GM15510 (cell line): Measurements from ENCODE around the gene ACTL7B.

ENCODE experiments used
- POLR2A ChIP-seq: IDR thresholded peaks from 3 replicates; pipeline ENCODE4 v1.6.1; 2011; ENCODE audit warnings: borderline replicate concordance; ENCODE audit not compliant: insufficient read length; ENCODE audit errors: extremely low read depth

The ACTL7B gene

DNA sequence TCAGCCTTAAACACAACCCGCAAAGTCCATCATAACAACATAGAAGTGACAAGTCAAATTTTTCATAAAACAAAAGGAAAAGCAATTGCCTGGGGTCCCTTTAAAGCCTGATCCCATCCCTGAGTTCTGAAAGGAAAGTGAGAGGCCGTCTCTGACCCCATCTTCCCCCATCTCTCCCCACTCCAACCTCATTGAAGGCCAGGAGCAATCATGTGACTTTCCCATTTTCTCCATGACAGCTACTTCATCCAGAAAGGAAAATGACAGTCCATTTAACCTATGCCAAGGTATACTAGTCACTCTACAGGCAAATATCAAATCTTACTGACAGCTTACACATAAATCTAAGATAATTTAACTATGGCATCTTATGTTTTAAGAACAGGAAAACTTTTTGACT, 21.7 kb upstream of the ACTL7B start:
- no peak for TF ChIP-seq POLR2A

DNA sequence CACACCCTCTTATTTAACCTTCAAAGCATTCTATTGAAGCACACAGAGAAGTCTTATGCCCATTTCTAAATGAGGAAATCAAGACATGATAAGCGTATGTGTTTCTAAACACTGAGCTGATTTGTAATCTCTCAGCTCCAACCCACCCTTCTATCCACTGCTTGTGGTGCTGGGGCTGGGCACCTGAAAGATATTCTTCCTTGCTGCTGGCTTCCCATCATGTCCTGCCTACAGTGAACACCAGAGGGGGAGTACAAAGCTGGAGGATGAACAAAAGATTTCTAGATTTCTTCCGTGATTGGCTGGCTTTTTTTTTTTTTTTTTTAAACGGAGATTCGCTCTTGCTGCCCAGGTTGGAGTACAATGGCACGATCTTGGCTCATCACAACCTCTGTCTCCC, 20.6 kb upstream of the ACTL7B start:
- TF ChIP-seq POLR2A = no peak

- no peak for TF ChIP-seq POLR2A
These were observed 18.4 kb upstream of the ACTL7B start for GRCh38 chr9:108874058-108874788.

DNA sequence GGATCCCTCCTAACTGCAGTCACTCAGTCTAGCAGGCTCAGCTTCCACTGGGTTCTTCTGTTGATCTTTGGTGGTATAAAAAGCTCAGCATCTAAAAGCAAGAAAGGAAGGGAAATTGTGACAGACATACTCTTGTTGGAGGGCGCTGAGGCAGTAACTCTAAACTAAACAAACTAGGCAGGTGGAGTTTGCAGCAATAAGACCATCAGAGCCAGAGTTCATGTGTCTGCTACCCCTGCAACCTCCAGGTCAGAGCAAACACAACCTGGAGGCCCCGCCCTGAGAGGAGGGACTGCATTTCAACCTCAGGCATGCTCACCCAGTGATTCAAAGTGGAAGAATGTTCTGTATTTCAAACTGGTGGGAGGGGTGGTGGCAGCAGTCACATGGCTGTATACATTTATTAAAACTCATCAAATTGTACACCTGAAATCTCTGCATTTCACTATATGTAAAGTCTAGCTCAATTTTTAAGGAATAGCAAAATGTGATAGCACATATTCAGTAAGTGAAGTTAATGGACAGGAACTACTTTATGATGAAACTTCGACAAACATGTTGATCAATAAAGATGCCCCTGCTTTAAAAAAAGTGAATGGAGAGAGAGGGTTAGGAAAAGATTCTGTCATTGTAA, 13.4 kb upstream of the ACTL7B start:
- TF ChIP-seq POLR2A = no peak

DNA sequence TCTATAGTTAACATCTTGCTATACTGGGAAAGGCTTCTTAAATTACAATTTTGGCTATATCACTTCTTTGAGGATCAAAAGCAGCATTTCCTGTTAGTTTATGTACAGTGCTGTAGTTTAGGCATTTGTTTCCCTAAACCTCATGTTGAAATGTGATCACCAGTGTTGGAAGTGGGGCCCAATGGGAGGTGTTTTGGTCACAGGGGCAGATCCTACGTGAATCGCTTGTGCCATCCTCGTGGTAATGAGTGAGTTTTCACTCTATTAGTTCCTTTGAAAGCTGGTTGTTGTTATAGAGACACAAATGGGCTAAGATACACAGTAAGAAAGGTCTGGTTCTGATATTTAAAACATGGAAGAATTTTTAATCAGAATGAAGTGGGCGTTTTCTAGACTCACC, 12.0 kb upstream of the ACTL7B start:
- TF ChIP-seq POLR2A = no peak

DNA sequence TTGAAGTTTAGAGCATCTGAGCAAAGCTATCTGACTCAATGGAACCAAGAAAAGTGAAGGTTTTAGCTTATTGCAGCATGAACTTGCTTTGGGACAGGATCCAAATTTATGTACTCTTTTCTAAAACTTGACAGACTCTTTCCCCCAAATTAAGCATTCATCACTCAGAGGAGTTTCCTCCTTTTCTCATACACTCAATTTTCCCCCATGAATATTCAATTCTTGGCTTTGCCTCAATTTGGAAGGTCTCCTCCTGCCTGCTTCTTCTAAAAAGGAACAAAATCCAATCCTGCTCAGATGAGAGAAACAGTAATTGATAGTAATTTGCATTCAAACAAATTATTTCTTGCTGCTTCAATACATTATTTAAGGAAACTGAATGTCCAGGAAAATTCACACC, 11.3 kb upstream of the ACTL7B start:
- TF ChIP-seq POLR2A = no peak

DNA sequence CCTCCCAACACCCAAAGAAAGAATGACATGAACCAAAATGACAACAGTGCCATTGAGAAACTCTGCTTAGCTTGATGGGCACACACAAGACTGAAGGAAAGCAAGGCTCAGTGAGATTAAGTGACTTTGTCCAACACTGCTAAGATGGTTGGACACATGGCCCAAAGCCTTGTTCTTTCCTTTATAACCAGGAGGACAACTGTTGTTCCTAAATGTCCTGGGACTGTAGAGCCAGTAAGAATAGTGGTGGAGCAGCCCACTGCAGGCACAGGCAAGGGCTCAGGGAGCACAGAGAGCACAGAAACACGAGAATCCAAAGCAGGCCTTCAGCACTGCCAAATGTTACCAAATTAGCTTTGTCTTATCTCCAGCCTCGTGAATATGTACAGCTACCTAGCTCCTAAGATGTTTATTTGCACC, 10.2 kb upstream of the ACTL7B start:
- TF ChIP-seq POLR2A = no peak

DNA sequence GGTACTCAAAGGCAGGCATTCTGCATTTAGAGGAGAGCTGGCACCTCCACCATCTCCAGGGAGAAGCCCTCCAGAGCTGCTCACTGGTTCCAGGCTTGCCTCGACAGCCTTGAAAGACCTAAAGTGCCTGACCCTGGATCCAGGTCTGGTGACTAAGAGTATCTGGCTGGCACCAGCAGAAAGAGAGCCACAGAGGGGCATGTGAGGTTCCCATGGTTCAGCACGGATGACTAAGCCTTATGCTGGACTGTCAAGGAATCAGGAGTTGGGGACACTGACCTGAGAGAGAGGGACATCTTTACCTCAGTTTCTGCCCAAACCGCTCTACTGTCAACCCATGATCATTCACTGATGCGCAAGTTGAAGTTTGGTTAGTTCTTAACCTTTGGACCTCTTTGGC, 9.3 kb upstream of the ACTL7B start:
- no peak for TF ChIP-seq POLR2A

DNA sequence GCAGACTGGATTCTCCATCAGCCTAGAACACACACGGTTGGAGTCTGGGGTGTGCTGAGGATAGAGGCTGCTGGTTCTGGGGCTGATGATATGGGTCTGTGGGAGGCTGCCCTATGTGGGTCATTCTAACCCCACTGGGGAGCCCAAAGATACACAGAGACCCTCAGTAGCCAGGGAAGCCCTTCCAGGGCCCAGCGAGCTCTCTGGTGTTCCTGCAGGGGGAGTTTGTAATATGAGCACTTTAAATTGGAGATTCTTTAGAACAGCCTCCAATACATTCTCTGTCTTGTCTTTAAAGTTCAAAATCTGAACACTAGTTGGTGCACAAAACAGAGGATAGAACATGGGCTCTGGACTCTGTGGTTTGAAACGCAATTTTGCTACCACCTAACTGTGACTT, 8.7 kb upstream of the ACTL7B start:
- no peak for TF ChIP-seq POLR2A

DNA sequence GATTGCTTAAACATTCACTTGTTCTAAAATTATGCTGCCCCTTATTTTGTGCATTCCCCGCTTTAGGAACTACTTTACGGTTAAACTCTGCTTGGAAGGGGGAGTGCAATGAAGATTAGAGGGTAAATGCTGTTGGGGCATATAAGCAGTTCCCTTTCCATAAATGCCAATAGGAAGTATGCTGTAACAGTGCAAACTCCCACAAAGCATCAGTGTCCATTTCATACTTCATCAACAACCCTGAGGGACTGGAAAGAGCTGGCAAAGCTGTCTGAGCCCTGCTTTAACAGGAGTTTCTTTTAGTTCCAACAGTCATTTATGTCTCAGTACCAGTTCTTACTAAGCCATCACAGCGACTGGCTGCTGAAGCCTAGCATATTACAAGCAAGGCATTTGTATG, 8.1 kb upstream of the ACTL7B start:
- no peak for TF ChIP-seq POLR2A

DNA sequence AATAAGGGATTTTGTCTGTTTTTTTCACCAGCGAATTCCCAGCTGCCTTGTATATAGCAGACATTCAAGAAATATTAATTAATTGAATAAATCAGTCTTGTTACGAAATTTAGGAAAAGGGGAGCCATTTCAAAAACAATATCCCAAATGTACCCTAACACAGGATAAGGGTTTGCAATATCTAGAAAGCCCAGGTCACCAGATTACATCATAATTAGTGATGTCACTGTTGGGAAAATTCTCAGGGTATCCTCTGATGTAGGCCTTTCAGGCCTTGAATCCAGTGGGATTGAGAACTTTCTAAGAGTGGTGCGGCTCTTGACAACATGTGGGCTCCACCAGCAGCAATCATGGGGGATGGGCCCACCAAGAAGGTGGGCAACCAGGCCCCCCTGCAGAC, 6.2 kb upstream of the ACTL7B start, which contains the start of gene ACTL7A:
TSS of gene ACTL7A (plus strand) at position 270 of the 400 bp plus-strand sequence. CDS start at position 327, 57 bp downstream.
- no peak for TF ChIP-seq POLR2A

- TF ChIP-seq POLR2A = no peak
These were observed 5.7 kb upstream of the ACTL7B start for GRCh38 chr9:108861464-108861863.

- no peak for TF ChIP-seq POLR2A
These were observed 5.0 kb upstream of the ACTL7B start for GRCh38 chr9:108860764-108861163.

DNA sequence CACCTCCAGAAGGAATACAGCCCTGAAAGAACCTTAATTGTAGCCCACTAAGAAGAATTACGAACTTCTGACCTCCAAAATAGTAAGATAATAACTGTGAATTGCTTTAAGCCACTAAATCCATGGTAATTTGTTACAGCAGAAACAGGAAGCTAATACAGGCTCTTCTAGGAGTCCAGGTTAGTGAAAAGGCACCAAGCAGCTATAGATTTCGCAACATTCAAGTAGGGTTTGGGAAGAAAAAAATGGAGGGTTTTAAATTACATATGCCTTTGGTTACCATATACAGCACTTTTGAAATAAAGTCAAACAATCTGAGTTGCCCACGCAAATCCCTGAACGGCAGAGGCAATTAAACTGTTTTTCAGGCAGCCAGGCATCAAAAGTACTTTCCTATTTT, 4.6 kb upstream of the ACTL7B start:
- no peak for TF ChIP-seq POLR2A

GRCh38 chr9:108859459-108860114, 3.8 kb upstream of the ACTL7B start:
- TF ChIP-seq POLR2A = no peak

GRCh38 chr9:108857572-108857971, 1.8 kb upstream of the ACTL7B start:
- no peak for TF ChIP-seq POLR2A
